ENCODE results near the gene NCBP1. TPM values are rescaled to one million over a fixed set of nuclear protein-coding genes. Genes with fewer than 3 reads are reported as not detected.

Gene NCBP1
- total and polyA plus RNA-seq, 2 of the 4 experiments (the other 2 are of a cell fraction) = 17.8 to 46.4 TPM

GRCh38 chr9:97617939-97618416, 15.6 kb upstream of the NCBP1 start:
- Histone ChIP-seq H3K4me3 (ENCODE audit: insufficient read depth, low read depth, low read length) (no peak overlapping the region), H2BK15ac (ENCODE audit: low read depth, low read length) (no peak overlapping the region), H2BK120ac (ENCODE audit: low read depth, low read length) (no peak overlapping the region), H4K8ac (ENCODE audit: low read depth in 2 of 2, low read length in 2 of 2) (no peak overlapping the region), H3K18ac (ENCODE audit: low read depth, low read length) (no peak overlapping the region), H3K9me1 (ENCODE audit: insufficient read depth, low read length) (no peaks in the 10 kb centered on the region), H3K79me1 (ENCODE audit: low read depth in 1 of 2, low read length in 2 of 2) (no peaks in the 10 kb centered on the region), H4K5ac (ENCODE audit: low read depth, low read length) (no peak overlapping the region), H3K14ac (replicated peaks; ENCODE audit: low read depth, low read length) (no peak overlapping the region), H3K9ac (ENCODE audit: low read depth, low read length) (no peak overlapping the region), H3K27ac (ENCODE audit: insufficient read depth, low read length) (no peak overlapping the region), H2AFZ (replicated peaks; ENCODE audit: low read length, poor library complexity) (no peak overlapping the region), H3K36me3 (ENCODE audit: control insufficient read depth, insufficient read depth, low read length) (peaks cover 17% of the 10 kb centered on the region), H3K4ac (ENCODE audit: low read depth, low read length) (no peak overlapping the region), H3K9me3 (ENCODE audit: control insufficient read depth, insufficient read depth, low read length) (no peaks in the 10 kb centered on the region), H4K91ac (ENCODE audit: insufficient read depth, low read depth, low read length) (no peak overlapping the region), H2BK5ac (ENCODE audit: low read depth, low read length, poor library complexity, severe bottlenecking) (no peak overlapping the region), H3K4me1 (ENCODE audit: control insufficient read depth, insufficient read depth, low read length) (no peaks in the 10 kb centered on the region), H3K27me3 (ENCODE audit: control insufficient read depth, insufficient read depth, low read length) (no peaks in the 10 kb centered on the region), H4K20me1 (ENCODE audit: insufficient read depth, low read length) (no peaks in the 10 kb centered on the region), H3K23ac (ENCODE audit: low read depth, low read length) (no peak overlapping the region), H3K4me2 (ENCODE audit: low read depth, low read length) (no peak overlapping the region), H2AK9ac (replicated peaks; ENCODE audit: low read depth, low read length, poor library complexity) (no peak overlapping the region), H2BK20ac (ENCODE audit: low read depth, low read length) (no peak overlapping the region), H2AK5ac (ENCODE audit: low read depth, low read length) (no peak overlapping the region), H3K56ac (ENCODE audit: extremely low read depth, insufficient read depth, low read length) (no peak overlapping the region)
- DNase-seq (no peak), ATAC-seq (ENCODE audit: low read depth) (no peak)
- dilution Hi-C loops (cut with HindIII; ENCODE audit: low sequenced_read_pairs, unreplicated experiment) (no loop called here), intact Hi-C loops (cut with micrococcal nuclease) (no loop called here), in situ Hi-C loops (cut with MboI; ENCODE audit: low sequenced_read_pairs) (loop anchor here (5.0 to 10.0 kb wide), 2 partner anchors 151 to 753 kb away; no protein-coding TSS in a partner anchor)
- ChIA-PET CTCF (no interaction called here), POLR2A (ENCODE audit: unreplicated experiment) (no interaction called here)
- no CpG with 5 or more reads among the region's 1 CpG for WGBS, 2 experiments (ENCODE audit: extremely low coverage in 2 of 2, insufficient read length in 1 of 2)
- BruUV-seq (replicated peaks) = no TSS peak
- TF ChIP-seq FOS (IDR thresholded peaks at IDR 0.05; ENCODE audit: low read depth, low read length) (no peak), RAD21 (IDR thresholded peaks at IDR 0.05; ENCODE audit: low read length) (no peak), POLR2A (IDR thresholded peaks at IDR 0.05; ENCODE audit: low read depth, low read length) (no peak), RCOR1 (IDR thresholded peaks at IDR 0.05; ENCODE audit: insufficient replicate concordance, low read length) (no peak), MAZ (IDR thresholded peaks at IDR 0.05; ENCODE audit: borderline replicate concordance, low read depth, low read length) (no peak), USF2 (IDR thresholded peaks at IDR 0.05; ENCODE audit: low read depth, low read length) (no peak), ELK1 (IDR thresholded peaks at IDR 0.05; ENCODE audit: borderline replicate concordance, low read depth, low read length) (no peak), NFE2L2 (IDR thresholded peaks at IDR 0.05; ENCODE audit: low read depth, low read length) (no peak), MAFK (IDR thresholded peaks at IDR 0.05; ENCODE audit: low read depth, low read length) (no peak), CEBPB (IDR thresholded peaks at IDR 0.05; ENCODE audit: low read depth, low read length) (no peak), CHD1 (IDR thresholded peaks at IDR 0.05; ENCODE audit: low read depth, low read length) (no peak), CTCF (conservative IDR thresholded peaks at IDR 0.05; ENCODE audit: low read depth, low read length) (no peak), SMC3 (IDR thresholded peaks at IDR 0.05; ENCODE audit: low read depth, low read length) (no peak), RFX5 (IDR thresholded peaks at IDR 0.05; ENCODE audit: low read depth, low read length) (no peak)
